Activated T-helper 9 cell treated with anti-CD3 and anti-CD28 coated beads, Interleukin-2, amount 50 U/mL, for 16 hours (primary cell): Measurements from ENCODE around the gene PIP5K1C.
"Not testable (repeated sequence)": the region's sequence is repeated elsewhere in the genome, so short reads cannot be mapped to it uniquely, and the experiment has no call there.

Experiments used
- DNase-seq: peaks from one replicate; pipeline ENCODE4 v3.0.0-alpha.2; 2020; ENCODE audit warnings: low read depth

Gene PIP5K1C

DNA sequence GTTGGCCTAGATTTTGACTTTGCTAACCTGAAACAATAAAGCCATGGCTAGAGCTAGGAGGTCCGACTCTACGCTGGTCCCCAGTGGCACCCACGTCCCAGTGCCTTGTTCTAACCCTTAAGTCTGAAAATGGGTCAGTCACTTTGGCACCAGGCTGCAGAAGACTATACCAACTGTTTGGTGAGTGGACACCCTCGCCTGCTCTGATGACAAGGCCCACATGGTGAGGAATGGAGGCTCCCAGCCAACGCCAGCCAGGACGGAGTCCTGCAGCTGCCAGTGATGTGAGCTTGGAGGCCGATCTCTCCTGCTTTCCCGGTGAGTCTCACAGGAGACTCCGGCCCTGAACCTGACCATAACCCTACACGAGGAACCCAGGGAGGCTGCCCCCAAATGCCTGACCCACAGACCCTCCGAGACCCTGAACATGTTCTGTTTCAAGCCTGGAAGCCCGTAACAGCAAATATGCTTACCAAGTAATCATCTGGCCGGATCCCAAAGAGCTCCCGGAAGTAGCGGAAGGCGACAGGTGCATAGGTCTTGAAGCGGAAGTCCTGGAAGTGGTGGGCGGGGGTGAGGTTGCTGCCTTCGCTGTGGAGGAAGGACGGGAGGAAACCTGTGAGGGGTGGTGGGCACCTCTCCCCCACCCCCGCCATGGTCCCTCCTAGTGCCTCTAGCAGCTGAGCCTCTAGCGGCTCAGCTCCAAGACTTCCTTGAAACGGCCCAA, 39.6 kb downstream of the PIP5K1C start:
- DNase-seq: no peak

DNA sequence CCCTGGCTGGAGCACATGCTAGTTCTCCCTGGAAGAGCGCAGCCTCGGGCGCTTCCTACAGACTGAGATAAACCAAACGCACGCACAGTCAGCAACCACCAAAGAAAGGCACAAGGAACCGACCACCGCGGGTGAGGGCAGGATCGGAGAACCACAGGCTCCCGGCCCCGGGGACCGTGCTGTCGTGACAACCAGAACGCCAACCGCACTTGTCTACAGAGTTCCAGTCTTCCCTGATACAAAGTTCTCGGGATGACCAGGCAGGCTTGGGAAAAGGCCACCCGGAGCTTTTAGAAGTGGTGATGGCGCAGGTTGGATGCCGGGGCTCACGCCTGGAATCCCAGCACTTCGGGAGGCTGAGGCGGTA, 40.5 kb downstream of the PIP5K1C start:
- no peak for DNase-seq

DNA sequence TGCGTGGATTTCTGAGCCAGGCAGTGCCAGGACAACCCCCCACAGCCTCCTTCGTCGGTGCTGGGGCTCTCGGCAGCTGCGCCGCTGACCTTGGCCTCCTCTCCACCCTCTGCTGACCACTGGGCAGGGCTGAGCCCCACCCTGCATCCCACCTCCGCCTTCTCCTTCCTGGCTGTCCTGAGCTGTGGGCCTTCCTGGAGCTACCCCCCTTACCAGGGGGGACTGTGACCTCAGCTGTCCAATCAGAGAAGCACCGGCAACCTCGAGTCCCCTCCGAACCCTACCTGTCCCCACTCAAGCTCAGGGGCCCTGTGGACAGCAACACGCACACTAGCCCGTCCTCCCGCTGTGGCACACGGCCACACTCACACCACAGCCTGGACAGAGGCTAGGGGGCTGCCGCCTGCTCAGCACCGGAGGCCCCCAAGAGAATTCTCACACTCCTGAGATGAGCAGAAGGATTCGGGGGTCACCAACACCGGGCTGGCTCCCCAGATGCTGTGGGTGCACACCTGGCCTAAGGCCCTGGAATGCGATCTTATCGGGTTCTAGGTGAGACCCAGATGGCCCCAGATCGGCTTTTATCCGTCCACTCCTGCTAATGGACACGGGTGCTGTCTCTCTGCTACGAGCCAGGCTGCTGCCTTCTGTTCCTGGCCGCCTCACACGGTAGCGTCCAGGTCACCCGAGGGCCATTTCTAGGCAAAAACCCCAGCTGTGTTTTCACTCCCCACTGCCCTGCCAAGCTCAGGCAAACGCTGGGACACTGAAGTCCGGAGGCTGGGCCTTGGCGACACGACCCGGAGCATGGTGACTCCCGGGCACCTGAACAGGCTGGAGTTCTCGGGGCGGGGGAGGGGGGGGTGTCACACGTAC, 41.2 kb downstream of the PIP5K1C start:
- DNase-seq: no peak

DNA sequence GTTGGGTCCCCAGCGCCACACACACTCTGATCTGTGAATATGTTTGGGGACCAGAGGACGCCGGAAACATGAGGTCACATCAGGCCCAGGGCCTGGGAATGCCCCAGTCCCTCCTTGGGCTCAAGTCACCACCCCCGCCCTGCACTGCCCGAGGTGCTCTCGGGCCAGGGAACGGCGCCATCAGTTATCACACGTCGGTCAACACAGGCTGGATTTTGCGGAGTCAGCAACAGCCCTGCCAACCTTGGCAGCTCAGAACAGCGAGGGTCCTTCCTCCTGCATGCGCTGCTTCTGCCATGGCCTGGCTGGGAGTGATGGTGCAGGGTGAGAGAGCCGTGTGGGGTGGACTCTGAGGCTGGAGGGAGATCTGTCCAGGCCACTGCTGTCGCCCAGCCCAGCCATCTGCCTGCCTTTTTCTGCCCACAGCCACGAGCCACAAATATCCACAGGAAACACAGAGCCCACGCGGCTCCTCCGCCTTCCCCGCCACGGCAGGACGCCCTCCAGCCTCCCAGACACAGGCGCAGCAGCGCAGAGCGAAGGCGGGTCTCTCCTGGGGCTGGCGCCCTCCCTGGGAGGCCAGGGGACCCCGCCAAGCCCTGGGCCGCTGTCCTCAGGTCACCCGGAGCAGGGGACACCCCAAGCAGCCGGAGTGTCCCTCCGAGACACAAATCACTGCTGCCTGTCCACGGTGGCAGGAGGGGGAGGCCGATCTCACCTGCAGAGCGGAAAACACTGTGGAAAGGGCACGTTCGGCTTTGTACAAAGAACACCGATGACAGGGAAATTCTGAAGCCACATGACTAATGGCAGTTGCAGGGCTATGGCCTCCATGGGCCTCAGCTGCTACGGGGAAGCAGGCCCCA, 42.0 kb downstream of the PIP5K1C start:
- no peak for DNase-seq

DNA sequence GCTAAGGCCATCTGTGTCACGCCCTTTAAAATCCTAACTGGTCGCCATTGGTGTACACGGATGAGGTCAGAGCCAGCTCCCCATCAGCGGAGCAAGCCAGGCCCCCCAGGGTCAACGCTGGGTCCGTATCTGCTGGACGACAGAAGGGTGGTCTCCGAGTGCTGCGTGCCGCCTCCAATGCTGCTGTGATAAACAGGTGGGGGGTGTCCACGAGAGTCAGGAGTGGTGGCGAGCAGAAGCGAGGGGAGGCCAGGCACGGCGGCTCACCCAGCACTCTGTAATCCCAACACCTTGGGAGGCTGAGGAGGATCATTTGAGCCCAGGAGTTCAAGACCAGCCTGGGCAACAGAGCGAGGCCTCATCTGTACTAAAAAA, 42.9 kb downstream of the PIP5K1C start:
- DNase-seq: no peak

DNA sequence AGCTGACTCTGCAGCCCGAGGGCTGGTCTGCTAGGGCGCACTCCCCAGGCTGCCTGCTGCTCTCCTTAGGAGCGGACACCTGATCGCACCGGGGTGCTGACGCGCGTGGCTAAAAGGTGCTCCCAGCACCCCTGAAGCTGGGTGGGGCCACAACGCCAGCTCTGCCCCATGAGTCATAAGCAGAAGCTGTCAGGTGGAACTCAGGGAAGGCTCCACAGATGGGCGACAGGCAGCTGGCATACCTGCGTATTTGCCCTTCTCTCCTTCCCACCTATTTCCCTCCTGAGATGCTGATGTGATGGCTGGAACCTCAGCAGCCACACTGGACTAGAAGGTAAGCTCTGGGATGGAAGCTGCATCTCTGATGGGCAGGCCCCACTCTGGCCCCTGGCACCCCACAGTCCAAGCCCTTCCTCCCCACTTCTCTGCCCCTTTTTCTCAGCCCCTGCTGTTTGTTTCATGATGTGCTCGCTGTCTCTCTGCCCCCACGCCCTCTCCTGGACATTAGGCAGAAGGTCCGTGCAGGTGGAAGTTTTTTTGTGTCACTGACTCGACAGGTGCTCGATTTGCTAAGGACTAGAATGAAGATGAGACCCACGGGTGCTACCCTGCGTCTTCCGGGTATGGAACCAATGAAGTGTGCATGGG, 43.4 kb downstream of the PIP5K1C start:
- DNase-seq: no peak

DNA sequence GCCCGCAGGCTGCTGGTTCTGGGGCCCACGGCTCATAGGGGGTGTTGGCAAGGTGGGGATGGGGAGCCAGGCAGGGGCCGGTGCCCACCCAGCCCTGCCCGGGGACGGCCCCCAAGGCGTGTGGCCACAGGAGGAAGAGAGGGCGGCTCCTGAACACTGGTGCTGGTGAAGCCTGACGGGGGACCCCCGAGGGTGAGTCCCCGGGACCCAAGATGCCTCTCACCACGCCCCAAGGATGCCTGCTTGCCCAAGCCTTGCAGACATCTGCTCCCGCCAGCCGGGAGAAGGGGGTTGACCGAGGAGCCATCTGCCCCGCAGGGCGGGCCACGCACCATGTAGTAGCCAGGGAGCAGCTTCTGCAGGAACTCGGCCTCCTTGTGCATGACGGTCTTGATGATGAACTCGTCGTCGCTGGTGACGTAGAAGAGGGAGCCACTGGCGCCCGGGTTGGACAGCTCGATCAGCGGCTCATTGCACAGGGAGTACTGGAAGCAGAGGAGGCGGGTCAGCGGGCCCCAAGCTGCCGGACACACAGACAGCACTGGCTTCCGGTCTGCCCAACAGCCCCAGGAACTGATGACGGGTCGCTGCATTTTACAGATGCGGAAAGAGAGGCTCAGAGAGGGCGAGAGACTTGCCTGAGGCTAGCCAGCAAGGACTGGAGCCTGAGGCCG, 44.1 kb downstream of the PIP5K1C start:
- no peak for DNase-seq

DNA sequence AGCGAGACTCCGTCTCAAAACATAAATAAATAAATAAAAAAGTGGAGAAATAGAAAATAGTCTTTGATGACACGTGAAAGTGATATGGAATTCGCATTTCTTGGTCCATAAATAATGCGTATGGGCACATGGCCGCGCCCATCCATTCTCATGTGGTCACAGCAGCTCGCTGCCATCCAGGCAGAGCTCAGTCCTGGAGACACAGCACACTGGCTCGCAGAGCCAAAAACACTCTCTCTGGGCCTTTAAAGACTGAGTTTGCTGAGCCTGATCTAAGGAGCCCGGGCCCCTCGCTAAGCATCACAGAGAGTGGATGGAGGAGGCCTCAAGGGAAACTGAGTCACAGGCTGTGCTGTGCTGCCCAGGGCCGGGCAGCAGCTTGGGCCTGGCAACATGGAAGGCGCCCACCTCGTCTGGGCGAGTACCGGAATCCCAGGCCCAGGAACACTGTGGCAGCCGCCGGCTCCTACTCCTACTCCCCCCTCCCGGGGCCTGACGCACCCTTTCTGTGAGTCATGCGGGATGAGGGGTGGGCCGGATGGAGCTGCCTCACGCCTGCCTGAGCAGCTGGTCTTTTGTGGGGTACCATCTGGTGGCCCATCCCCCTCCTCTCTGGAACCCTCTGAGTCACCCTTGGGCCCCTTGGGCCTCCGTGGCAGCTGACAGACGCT, 44.7 kb downstream of the PIP5K1C start:
- DNase-seq: no peak

DNA sequence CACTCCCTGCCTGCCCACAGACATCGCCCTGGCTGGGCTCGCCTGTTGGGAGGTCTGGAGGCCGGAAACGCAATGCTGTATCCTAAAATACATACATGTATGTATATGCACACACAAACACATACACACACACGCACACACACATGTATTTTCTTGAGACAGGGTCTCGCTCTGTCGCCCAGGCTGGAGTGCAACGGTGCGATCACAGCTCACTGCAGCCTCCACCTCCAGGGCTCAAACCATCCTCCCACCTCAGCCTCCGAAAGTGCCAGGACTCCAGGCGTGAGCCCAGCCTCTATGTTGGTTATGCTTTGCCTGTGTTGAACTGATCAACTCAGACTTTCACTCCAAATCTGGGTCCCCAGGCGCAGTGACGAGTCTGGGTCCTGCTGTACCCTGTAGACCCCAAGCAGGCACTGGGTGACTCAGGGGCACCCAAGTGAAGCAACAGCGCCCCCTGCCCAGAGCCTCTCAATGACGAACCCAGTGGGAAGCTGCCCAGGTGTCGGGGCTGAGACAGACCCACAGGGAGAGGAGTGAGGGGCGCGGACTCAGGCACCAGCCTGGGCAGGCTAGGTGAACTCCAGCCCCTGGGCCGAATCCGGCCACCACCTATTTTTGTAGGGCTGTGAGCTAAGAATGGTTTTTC, 46.3 kb downstream of the PIP5K1C start:
- DNase-seq: no peak

DNA sequence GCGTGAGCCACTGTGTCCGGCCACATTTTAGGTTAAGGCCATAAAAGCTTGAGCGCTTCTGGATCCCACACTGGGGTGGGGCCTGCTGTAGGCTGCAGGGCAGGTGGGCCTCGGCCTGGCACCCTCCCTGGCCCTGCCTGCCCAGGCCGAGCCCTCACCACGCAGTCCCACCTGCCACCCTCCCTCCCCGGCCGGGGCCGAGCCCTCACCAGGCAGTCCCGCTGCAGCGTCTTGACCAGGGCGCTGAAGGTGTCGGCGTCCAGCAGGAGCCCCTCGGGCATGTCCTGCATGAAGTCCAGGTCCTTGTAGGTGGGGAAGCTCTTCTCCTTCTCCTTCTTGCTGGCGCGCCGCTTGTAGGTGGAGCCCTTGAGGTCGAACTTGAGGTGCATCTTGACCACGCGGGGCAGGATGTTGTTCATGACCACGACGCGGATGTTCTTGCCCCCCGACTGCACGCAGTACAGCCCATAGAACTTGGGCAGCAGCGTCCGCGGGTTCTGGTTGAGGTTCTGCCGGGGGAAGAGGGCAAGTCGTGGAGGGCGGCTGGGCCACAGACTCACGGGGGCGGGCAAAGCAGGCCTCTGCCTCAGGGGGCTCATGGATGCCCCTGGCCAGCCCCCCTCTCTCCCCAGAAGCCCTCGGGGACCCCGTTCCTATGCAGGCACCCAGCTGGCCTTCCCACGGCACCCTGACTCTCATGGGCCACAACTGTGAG, 47.0 kb downstream of the PIP5K1C start:
- DNase-seq: no peak

DNA sequence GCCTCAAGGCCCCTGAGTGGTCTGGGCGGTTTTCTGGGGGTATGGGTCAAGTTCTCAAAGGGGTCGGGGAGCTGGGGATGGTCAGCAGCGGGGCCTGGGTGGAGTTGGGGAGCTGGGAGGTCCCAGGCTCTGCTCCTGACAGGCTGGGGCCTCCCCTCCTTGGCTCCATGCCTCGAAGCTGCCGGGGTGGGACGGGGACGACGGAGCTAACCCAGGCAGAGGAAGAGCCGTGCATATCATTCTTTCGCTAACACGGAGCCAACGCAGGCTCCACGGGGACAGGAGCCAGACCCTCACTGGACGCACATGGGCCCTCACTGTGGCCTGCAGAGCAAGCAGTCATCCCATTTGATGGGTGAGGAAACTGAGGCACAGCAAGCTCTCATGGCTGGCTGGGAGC, 47.8 kb downstream of the PIP5K1C start:
- no peak for DNase-seq

DNA sequence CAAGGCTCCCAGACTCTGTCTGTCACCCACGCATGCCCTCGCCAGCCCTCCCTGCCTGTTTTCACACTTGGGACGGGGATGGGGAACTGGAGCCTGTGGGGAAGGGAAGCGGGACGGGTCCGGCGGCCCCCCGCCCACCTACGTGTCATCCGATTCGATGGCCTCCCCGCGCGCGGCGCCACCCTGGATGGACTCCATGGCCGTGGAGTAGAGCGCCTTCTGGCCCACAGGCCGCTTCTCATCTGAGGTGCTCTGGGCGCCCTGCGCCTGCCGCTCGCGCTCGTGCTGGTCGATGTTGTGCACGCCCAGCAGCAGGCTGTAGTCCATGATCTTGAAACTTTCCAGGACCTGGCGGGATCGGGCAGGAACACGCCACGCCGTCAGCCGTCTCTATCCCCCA, 48.6 kb downstream of the PIP5K1C start:
- DNase-seq: no peak

DNA sequence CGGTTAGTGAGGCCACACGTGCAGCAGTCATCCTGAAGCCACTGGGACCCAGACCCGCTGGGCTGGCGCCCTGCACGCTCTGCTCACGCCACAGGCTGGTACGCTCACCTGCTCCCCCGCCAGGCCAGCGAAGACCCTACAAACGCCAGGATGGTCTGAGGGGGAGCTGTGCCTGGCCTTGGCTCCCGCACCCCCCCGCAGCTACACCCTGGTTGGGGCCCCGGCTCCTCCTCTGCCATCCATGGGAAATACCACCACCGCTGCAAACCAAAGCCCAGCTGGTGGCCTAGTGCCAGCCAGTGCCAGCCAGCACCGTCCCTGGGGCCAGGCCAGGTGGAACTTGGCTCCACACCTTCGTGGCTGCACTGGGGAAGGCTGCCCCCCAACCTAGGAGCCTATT, 50.4 kb downstream of the PIP5K1C start:
- no peak for DNase-seq

DNA sequence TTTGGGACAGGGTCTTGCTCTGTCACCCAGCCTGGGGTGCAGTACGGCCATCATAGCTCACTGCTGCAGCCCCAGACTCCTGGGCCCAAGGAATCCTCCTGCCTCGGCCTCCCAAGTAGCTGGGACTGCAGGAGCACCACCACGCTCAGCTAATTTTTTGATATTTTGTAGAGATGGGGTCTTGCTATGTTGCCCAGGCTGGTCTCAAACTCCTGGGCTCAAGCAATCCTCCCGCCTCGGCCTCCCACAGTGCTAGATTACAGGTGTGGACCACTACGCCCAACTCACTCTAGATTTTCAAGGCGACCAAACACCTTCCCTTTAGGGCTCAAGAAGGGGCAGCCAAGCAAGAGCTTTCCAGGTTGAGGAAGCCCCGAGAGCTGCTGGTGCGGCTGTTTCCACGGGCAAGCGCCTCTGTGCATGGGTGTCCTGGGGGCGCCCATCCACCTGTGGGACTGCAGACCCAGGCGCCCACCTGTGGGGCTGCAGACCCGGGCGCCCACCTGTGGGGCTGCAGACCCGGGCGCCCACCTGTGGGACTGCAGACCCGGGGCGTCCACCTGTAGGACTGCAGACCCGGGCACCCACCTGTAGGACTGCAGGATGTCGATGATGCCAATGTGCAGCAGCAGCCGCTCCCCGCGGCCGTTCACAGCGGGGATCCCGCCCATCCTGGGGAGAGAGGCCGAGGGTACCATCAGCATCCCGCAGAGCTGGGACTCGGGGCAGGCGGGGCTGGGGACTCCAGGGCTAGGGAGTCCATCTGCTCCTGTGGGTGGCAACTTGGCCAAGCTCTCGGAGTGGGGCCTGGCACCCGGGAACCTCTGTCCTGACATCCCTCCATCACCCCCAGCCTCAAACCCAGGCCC, 52.0 kb downstream of the PIP5K1C start:
- no peak for DNase-seq

DNA sequence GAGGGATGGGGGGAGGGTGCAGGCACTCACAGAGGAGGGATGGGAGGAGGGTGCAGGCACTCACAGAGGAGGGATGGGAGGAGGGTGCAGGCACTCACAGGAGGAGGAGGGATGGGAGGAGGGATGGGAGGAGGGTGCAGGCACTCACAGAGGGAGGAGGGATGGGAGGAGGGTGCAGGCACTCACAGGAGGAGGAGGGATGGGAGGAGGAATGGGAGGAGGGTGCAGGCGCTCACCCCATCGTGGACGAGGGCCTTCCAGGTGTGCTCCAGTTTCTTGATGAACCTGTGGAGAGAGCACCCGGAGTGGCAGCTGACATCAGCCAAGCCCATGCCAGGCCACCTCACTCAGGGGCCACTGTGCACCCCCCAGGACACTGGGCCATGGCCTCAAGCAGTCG, 53.2 kb downstream of the PIP5K1C start:
- DNase-seq: not testable (repeated sequence)

DNA sequence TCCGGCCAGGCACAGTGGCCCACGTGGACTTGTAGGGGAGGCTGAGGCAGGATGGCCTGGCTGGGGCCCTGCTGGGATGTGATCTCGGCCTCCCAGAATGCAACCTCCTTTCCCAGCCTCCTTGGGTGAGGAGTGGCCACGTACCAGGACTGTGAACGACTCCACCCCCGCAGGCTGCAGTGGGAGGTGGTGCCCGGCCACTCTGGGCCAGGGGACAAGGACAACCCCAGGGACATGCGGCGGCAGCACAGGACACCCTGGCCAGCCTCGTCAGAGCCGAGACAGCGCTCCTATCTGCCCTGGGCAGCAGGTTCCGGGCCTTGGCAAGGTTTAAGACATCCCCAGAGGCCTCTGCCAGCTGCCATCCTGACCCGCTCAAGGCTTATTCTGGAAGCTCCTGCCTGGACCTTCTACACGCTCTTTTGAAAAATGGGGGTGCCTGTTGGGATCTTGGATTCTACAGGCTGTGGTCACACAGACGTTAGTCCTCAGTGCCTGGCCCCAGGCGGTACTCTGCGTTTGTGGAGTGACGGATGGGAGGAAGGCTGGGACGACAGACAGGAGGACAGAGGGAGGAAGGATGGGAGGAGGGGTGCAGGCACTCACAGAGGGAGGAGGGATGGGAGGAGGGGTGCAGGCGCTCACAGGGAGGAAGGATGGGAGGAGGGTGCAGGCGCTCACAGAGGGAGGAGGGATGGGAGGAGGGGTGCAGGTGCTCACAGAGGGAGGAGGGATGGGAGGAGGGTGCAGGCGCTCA, 53.8 kb downstream of the PIP5K1C start:
- DNase-seq: no peak

DNA sequence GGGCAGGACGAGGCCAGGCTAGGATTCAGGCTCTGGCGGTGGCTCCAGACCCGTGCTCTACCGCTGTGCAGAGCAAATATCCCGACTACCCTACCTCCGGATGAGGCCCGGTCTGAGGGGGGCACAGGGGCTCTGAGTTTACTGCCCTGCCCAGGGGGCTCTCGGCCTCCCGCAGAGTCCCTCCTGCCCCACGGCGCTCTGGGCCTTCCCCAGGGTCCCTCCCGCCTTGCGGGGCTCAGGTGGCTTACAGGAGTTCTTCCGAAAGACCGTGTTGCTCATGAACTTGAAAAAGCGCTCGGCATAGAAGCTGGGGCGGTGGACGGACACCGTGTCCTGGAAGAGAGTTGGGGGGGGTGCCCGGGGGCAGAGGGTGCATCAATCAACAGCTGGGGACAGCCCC, 54.5 kb downstream of the PIP5K1C start:
- no peak for DNase-seq

DNA sequence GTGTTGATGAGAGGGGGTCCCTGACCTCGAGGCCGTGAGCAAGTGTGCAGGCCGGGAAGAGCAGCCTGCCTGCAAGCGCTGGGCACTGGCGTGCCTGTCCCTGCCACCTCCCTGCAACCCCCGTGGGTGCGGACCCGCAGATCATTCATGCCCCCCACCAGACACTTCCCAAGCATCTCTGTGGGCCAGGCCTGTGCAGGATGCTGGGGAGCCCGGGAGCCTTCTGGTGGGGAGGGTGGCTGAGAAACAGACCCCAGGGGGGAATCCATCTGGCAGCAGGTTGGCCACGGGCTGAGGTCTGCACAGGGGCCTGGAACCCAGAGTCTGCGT, 55.2 kb downstream of the PIP5K1C start:
- no peak for DNase-seq
